ENCODE data around the gene OR10A3.

GRCh38 chr11:7927635-7928034, 13.9 kb downstream of the OR10A3 start:
- no peak for TF ChIP-seq FOSL1 (IDR thresholded peaks at IDR 0.05; ENCODE audit: insufficient read depth, low read depth, low read length)
- no peak for TF ChIP-seq TAF7 (optimal IDR thresholded peaks at IDR 0.05; ENCODE audit: borderline replicate concordance, low read depth, low read length)
- no peak for TF ChIP-seq EGR1 (IDR thresholded peaks at IDR 0.05; ENCODE audit: borderline replicate concordance, low read depth, low read length)

Measured in H1 (cell line).